HCEC 1CT (cell line): ENCODE data around the gene TSPAN4.

ENCODE experiments used
- DNase-seq: peaks from one replicate; pipeline ENCODE4 v3.0.0-alpha.2; 2017

TSPAN4 gene

GRCh38 chr11:868394-868793 lies 25.7 kb downstream of the TSPAN4 start:
- no peak for DNase-seq

GRCh38 chr11:868802-869201 lies 26.1 kb downstream of the TSPAN4 start:
- DNase-seq, result no peak

- DNase-seq, result no peak
These were observed 26.9 kb downstream of the TSPAN4 start for GRCh38 chr11:869399-870126.

GRCh38 chr11:870127-870413 lies 27.4 kb downstream of the TSPAN4 start:
- DNase-seq, result no peak

GRCh38 chr11:870418-870817 lies 27.8 kb downstream of the TSPAN4 start:
- DNase-seq, result no peak

- DNase-seq, result no peak
These were observed 28.8 kb downstream of the TSPAN4 start for GRCh38 chr11:871472-871871.

- DNase-seq, result no peak
These were observed 30.1 kb downstream of the TSPAN4 start for GRCh38 chr11:872799-873198.

GRCh38 chr11:873706-874105 lies 31.1 kb downstream of the TSPAN4 start:
- DNase-seq, result no peak

GRCh38 chr11:875203-875602 lies 32.6 kb downstream of the TSPAN4 start:
- DNase-seq, result no peak

- DNase-seq, result no peak
These were observed 33.2 kb downstream of the TSPAN4 start for GRCh38 chr11:875769-876301.

GRCh38 chr11:876545-876944 lies 33.9 kb downstream of the TSPAN4 start:
- DNase-seq, result no peak

GRCh38 chr11:877565-877964 lies 34.9 kb downstream of the TSPAN4 start:
- peak; percentile 26 for DNase-seq

- no peak for DNase-seq
These were observed 37.8 kb downstream of the TSPAN4 start for GRCh38 chr11:880447-880846.

- DNase-seq, result no peak
These were observed 39.9 kb downstream of the TSPAN4 start for GRCh38 chr11:882596-882995.

- DNase-seq, result no peak
These were observed 40.9 kb downstream of the TSPAN4 start for GRCh38 chr11:883527-883926.

- no peak for DNase-seq
These were observed 42.0 kb downstream of the TSPAN4 start for GRCh38 chr11:884578-885070.

GRCh38 chr11:886568-886967 lies 43.9 kb downstream of the TSPAN4 start:
- DNase-seq, result no peak

GRCh38 chr11:887589-887988 lies 44.9 kb downstream of the TSPAN4 start:
- DNase-seq, result no peak

- DNase-seq, result no peak
These were observed 45.9 kb downstream of the TSPAN4 start for GRCh38 chr11:888310-889212.

- no peak for DNase-seq
These were observed 46.6 kb downstream of the TSPAN4 start for GRCh38 chr11:889257-889656.

GRCh38 chr11:889687-890475 lies 47.2 kb downstream of the TSPAN4 start:
- no peak for DNase-seq

- no peak for DNase-seq
These were observed 48.3 kb downstream of the TSPAN4 start for GRCh38 chr11:890794-891540.
